Measurements from ENCODE around the gene ICOS. TPM values are rescaled to one million over a fixed set of nuclear protein-coding genes. Genes with fewer than 3 reads are reported as not detected.

Gene ICOS, protein sequence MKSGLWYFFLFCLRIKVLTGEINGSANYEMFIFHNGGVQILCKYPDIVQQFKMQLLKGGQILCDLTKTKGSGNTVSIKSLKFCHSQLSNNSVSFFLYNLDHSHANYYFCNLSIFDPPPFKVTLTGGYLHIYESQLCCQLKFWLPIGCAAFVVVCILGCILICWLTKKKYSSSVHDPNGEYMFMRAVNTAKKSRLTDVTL
- total RNA-seq (2014; rRNA removed; shearing (Covaris generic)), result not detected in 2 replicates

DNA sequence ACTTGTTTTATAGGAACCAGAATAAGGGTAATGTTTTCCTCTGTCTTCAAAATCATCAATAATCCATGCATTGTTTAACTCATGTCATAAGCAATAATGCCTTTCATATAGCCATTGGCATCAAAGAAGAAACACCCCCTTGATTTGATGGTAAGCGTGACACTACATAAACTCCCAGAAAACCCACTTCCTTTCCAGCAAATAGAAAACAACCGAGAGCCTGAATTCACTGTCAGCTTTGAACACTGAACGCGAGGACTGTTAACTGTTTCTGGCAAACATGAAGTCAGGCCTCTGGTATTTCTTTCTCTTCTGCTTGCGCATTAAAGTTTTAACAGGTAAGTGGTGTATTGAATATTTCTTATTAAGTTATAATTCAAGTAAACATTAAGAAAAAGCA is at the start of gene ICOS:
Gene ICOS (plus strand): TSS at position 229 of the 400 bp plus-strand sequence. CDS start 52 bp downstream, at position 281.

Other genes starting within 250 kb of the ICOS start
- 0.19 and 0.80 TPM in 2 replicates for gene CD28, start 230.1 kb upstream of the ICOS start, total RNA-seq (2014; rRNA removed; shearing (Covaris generic))
- 0.83 and 2.7 TPM in 2 replicates for gene CTLA4, start 69.0 kb upstream of the ICOS start, total RNA-seq (2014; rRNA removed; shearing (Covaris generic))